Esophagus squamous epithelium (tissue), 5 donors: ENCODE data around the gene PHF8. TPM values are rescaled to one million over a fixed set of nuclear protein-coding genes. Genes with fewer than 3 reads are reported as not detected.

Experiments
- DNase-seq: peaks from one replicate; lab custom pipeline; 2025; lab: John Stamatoyannopoulos, UW
- H3K27ac ChIP-seq, 4 donors: fragments of 200-600 bp; sonication (generic); one replicate each; pipeline ENCODE4 v1.5.1; 2016 to 2019; ENCODE audit warnings: mild to moderate bottlenecking in 1 of 4
- H3K27me3 ChIP-seq, 4 donors: fragments of 200-600 bp; sonication (generic); 1 replicate in 3 of 4; 2 replicates in 1 of 4; pipeline versions ENCODE4 v1.5.1 to v1.6.0; 2017 to 2021; ENCODE audit warnings: antibody characterized with exemption in 1 of 4
- H3K36me3 ChIP-seq, 3 donors: fragments of 200-600 bp; sonication (generic); one replicate each; pipeline ENCODE4 v1.5.1; 2016 to 2019
- H3K4me1 ChIP-seq, 3 donors: fragments of 200-600 bp; sonication (generic); one replicate each; pipeline ENCODE4 v1.5.1; 2017 to 2019
- H3K4me3 ChIP-seq, 4 donors: fragments of 200-600 bp; sonication (generic); 1 replicate in 3 of 4; 2 replicates in 1 of 4; pipeline ENCODE4 v1.5.1; 2016 to 2019; ENCODE audit warnings: mild to moderate bottlenecking in 2 of 4, moderate library complexity in 1 of 4
- H3K9me3 ChIP-seq, 3 donors: fragments of 200-600 bp; sonication (generic); one replicate each; pipeline ENCODE4 v1.5.1; 2016 to 2019
- POLR2A ChIP-seq, 4 donors: fragments of 450-650 bp; IDR thresholded peaks; one replicate each; pipeline ENCODE4 v1.6.1; 2017; ENCODE audit warnings: antibody characterized with exemption in 4 of 4, mild to moderate bottlenecking in 4 of 4, moderate library complexity in 3 of 4
- WGBS, 2 donors: methylation state at CpG; one replicate each; pipeline ENCODE4 v1.1.5; 2018; 5-methylcytosine and 5-hydroxymethylcytosine counted together
- intact Hi-C: fragments of 100-400 bp; cut with DNase I; formaldehyde crosslinking; loops from one replicate; pipeline ENCODE4 v1.15.0; 2022
- small RNA-seq, 4 donors: library from RNA; depleted of rRNA; stranded (forward); fragments of <200 nt; gene quantifications; one replicate each; pipeline ENCODE3, GENCODE V24; 2016
- total RNA-seq, 4 donors: library from RNA; depleted of rRNA; stranded (reverse); fragments of >200 nt; gene quantifications; one replicate each; pipeline ENCODE4 v1.1.0, GENCODE V29; 2016
- TF ChIP-seq, protein P1 (sequence below), 6 experiments: fragments of 450-650 bp in 4 of 6; fragments of 200-600 bp in 2 of 6; sonication (generic) in 2 of 6; IDR thresholded peaks; one replicate each; pipeline ENCODE4 v1.5.1; 2016 to 2019; ENCODE audit warnings: antibody characterized with exemption in 6 of 6, mild to moderate bottlenecking in 4 of 6, moderate library complexity in 4 of 6
- donor health status: DM: yes; HTN: yes; CAD: no.

Gene PHF8
- total RNA-seq, 4 donors from 2014 or later = 20.2 to 37.4 (median 28.7) TPM

GRCh38 chrX:53926030-53926429 is 118.2 kb downstream of the PHF8 start:
- no peaks in the 10 kb centered on the region for H3K9me3 ChIP-seq
- no peaks in the 10 kb centered on the region for H3K27me3 ChIP-seq
- no peak for TF ChIP-seq POLR2A (IDR thresholded peaks at IDR 0.05)
- TF ChIP-seq, protein P1, sequence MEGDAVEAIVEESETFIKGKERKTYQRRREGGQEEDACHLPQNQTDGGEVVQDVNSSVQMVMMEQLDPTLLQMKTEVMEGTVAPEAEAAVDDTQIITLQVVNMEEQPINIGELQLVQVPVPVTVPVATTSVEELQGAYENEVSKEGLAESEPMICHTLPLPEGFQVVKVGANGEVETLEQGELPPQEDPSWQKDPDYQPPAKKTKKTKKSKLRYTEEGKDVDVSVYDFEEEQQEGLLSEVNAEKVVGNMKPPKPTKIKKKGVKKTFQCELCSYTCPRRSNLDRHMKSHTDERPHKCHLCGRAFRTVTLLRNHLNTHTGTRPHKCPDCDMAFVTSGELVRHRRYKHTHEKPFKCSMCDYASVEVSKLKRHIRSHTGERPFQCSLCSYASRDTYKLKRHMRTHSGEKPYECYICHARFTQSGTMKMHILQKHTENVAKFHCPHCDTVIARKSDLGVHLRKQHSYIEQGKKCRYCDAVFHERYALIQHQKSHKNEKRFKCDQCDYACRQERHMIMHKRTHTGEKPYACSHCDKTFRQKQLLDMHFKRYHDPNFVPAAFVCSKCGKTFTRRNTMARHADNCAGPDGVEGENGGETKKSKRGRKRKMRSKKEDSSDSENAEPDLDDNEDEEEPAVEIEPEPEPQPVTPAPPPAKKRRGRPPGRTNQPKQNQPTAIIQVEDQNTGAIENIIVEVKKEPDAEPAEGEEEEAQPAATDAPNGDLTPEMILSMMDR (IDR thresholded peaks at IDR 0.05) = no peak
- H3K27ac ChIP-seq = no peak overlapping the region
- intact Hi-C loops = no loop called here
- H3K4me1 ChIP-seq = no peaks in the 10 kb centered on the region
- DNase-seq = no peak
- no peak overlapping the region for H3K4me3 ChIP-seq
- WGBS, 2 donors = 53 to 69% methylated on average over 4 to 5 of the region's 5 CpGs
- no peaks in the 10 kb centered on the region for H3K36me3 ChIP-seq

DNA sequence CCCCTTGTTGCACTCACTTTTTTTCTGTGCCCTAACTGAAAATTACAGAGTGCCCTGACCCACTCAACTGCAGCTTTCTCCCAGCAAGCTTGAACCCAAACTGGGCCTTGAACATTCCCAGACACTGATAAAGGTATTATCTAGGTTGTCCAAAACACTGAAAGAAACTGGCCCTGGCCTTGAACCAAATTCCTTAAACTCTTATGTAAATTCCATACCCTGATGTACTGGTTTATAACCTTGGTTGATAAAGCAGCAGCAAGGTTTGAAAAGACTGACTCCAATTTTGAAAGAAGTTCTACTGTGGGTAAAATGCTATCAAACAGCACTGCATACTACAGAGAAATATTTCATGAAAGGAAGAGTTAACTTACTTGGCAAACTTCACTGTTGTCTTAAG is 125.6 kb downstream of the PHF8 start:
- Histone ChIP-seq H3K4me3 (no peak overlapping the region), H3K9me3 (no peaks in the 10 kb centered on the region), H3K4me1 (no peaks in the 10 kb centered on the region), H3K27me3 (no peaks in the 10 kb centered on the region), H3K27ac (no peak overlapping the region), H3K36me3 (no peaks in the 10 kb centered on the region)
- DNase-seq = no peak
- intact Hi-C loops = no loop called here
- TF ChIP-seq, protein P1 (IDR thresholded peaks at IDR 0.05) = no peak
- TF ChIP-seq POLR2A (IDR thresholded peaks at IDR 0.05) = no peak

DNA sequence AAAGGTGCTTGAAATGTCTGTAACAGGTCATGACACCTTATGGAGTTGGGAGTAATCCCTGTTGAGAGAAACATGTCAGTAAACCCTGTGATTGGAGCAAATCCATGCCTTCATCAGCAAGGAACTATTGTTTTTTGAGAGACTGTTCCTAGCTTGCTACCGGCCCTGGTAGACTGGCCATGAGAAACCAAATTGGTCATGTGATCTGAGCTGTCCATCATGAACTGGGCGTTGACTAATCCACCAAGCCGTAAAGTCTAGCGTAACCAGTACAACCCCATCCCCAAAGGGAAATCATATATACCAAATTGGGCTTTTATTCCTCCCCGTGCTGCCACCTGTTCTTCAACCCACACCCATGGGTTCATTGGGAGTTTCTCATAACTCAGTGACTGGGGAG is 143.7 kb downstream of the PHF8 start:
- intact Hi-C loops = no loop called here
- no peak overlapping the region for H3K27ac ChIP-seq
- no peak overlapping the region for H3K4me3 ChIP-seq
- H3K27me3 ChIP-seq = no peaks in the 10 kb centered on the region
- H3K9me3 ChIP-seq = no peaks in the 10 kb centered on the region
- H3K36me3 ChIP-seq = no peaks in the 10 kb centered on the region
- WGBS, 2 donors = 78 to 80% methylated on average over 1 to 5 of the region's 5 CpGs
- TF ChIP-seq POLR2A (IDR thresholded peaks at IDR 0.05) = no peak
- TF ChIP-seq, protein P1 (IDR thresholded peaks at IDR 0.05) = no peak
- no peaks in the 10 kb centered on the region for H3K4me1 ChIP-seq
- DNase-seq = no peak

- Histone ChIP-seq H3K4me3 (no peak overlapping the region), H3K27me3 (no peaks in the 10 kb centered on the region), H3K9me3 (no peaks in the 10 kb centered on the region), H3K27ac (no peak overlapping the region), H3K36me3 (no peaks in the 10 kb centered on the region), H3K4me1 (no peaks in the 10 kb centered on the region)
- 61 to 71% methylated on average over 2 to 3 of the region's 3 CpGs for WGBS, 2 donors
- intact Hi-C loops = no loop called here
- TF ChIP-seq POLR2A (IDR thresholded peaks at IDR 0.05) = no peak
- TF ChIP-seq, protein P1 (IDR thresholded peaks at IDR 0.05) = no peak
- no peak for DNase-seq
Observed at GRCh38 chrX:53895270-53895669, 149.0 kb downstream of the PHF8 start.

Small RNAs within 50 kb of the gene (small RNA-seq; reads per million reads assigned to genes)
- gene RNA5SP505 = 2.4 to 16.1 (median 10.0) reads per million in 4 donors

Other genes with a start within 250 kb of the PHF8 start
- 1 to 10 TPM; 5.0 to 9.2 (median 6.9) TPM for gene FAM120C, start 138.8 kb upstream of the PHF8 start, total RNA-seq